HG03097 (cell line): ENCODE data around the gene OR7E24.
"Not testable (repeated sequence)": the region's sequence is repeated elsewhere in the genome, so short reads cannot be mapped to it uniquely, and the experiment has no call there.

ENCODE experiments used
- ATAC-seq: cut with Tn5 transposase; IDR thresholded peaks from one replicate; pipeline ENCODE4 v1.9.1; 2021; ENCODE audit not compliant: unreplicated experiment, low FRiP score

Gene OR7E24

DNA sequence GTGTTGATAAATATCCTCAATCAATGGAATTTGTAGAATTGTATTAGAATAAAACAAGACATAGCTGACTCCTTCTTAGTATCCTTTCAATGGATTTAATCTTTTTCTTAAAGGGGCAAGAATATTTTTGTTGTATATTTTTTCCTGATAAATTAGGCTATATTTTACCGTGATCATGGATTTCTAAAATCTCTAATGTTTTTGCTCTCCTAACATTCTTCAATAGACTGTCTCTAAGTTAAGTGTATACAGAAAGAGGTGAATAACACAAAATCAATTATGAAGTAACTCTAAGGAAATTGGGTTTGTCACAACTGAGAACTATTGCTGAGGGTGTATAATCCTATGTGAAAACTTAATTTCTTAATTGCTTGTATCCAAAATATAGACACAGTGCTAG is at the start of gene OR7E24:
Gene OR7E24, plus strand, starts transcription at position 301 of the 400 bp plus-strand sequence. CDS start 114 bp downstream, outside the sequence.
- ATAC-seq = no peak

DNA sequence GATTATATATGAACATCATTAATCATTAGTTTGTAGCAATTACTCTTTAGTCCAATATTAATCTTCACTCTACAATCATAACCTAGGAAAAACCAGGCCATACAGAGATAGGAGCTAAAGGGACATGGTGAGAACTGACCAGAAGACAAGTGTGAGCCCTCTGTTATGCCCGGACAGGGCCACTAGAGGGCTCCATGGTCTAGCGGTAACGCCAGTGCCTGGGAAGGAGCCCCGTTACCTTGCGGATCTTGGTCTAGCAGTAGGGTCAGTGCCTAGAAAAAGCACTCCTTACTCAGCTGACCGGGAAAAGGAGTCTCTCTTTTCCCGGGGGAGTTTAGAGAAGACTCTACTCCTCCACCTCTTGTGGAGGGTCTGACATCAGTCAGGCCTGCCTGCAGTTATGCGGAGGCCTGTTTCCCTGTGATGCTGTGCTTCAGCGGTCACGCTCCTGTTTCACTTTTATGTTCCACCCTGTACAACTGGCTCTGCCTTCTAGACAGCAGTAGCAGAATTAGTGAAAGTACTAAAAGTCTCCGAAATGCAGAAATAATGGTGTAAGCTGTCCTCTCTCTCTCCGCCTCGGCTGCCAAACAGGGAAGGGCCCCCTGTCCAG is 45.1 kb upstream of the OR7E24 start:
- ATAC-seq = no peak

DNA sequence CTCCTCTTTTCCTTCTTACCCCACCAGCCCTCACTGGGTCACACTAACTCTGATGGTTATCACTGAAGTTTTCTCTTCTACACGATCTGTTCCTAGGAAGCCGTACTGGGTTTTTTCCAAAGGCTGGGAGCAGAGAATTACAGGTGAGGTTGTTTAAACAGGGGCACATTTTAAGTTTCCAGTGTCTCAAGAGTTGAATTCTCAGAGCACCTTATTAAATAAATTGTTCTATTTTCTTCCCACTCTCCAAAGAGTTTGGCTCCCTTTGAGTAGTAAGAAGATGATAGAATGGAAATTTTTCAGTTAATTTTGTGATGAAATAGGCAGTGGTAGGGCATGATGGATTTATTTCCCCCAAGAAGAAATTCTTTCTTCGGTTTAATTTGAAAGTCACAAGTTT is 31.2 kb upstream of the OR7E24 start, which contains the start of gene OR7D4:
Gene OR7D4, minus strand, starts transcription at position 101 of the 400 bp plus-strand sequence. CDS start 4,752 bp downstream, outside the sequence.
- no peak for ATAC-seq

DNA sequence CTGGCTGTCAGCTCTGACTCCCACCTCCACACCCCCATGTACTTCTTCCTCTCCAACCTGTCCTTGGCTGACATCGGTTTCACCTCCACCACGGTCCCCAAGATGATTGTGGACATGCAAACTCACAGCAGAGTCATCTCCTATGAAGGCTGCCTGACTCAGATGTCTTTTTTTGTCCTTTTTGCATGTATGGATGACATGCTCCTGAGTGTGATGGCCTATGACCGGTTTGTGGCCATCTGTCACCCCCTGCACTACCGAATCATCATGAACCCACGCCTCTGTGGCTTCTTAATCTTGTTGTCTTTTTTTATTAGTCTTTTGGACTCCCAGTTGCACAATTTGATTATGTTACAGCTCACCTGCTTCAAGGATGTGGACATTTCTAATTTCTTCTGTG is 506 bp downstream of the OR7E24 start:
- ATAC-seq = no peak

- not testable (repeated sequence) for ATAC-seq
Measured at GRCh38 chr19:9283485-9283884, 32.8 kb downstream of the OR7E24 start.

DNA sequence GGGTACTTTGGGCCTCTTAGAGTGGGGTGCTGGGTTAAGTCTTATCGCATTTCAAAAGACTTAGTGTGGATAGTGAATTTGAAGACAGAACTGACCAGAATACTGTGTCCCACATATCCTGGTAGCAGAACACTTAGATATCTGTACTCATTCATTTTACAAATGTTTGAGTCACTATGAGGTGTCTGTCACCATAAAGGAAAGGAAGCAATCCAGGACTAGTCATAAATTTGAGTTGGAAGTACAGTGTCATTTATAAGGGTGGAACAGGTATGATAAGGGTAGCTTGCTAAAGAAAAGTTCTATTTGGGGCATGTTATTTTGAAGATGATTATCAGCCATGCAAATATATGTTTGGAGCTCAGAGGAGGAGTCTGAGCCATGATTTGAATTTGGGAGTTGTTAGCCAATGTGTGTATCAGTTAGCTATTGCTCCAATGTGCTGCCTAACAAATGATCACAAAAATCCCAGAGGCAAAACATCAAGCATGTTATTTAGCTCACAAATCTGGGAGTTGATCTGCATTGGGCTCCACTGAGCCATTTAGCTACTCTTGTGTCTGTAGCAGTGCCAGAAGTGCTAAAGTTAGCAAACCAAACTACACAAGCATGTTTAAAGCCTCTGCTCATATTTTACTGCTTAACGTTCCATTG is 38.6 kb downstream of the OR7E24 start:
- ATAC-seq = no peak

DNA sequence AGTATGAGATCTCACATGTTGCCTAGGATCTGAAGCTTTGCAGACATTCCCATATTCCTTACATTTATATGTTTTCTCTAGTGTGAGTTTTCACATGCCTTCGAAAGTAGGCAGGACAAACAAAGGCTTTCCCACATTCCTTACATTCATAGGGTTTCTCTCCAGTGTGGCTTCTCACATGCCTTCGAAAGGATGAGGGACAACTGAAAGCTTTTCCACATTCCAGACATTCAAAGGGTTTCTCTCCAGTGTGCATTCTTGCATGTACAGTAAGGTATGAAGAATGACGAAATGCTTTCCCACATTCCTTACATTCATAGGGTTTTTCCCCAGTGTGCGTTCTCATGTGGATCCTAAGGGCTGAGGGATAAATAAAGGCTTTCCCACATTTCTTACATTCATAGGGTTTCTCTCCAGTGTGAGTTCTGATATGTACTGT is 44.7 kb downstream of the OR7E24 start:
- no peak for ATAC-seq

DNA sequence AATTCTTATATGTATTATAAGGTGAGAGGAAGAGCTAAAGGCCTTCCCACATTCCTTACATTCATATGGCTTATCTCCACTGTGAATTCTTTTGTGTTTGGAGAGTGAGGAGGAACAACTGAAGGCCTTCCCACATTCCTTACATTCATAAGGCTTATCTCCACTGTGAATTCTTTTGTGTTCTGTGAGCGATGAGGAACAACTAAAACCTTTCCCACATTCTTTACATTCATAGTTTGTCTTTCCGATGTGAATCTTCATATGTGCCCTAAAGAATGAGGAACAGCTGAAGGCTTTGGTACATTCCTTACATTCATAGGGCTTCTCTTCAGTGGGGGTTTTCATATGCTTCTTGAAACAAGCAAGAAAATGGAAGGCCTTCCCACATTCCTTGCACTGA is 45.6 kb downstream of the OR7E24 start:
- no peak for ATAC-seq
